GM12872 (cell line): ENCODE data around the gene ENPP1.

Experiments used
- TF ChIP-seq, protein P1 (sequence below): IDR thresholded peaks from 3 replicates; pipeline ENCODE4 v1.5.1; 2011; ENCODE audit warnings: low read depth, mild to moderate bottlenecking, low read length, moderate library complexity; ENCODE audit not compliant: insufficient read depth

Gene ENPP1

DNA sequence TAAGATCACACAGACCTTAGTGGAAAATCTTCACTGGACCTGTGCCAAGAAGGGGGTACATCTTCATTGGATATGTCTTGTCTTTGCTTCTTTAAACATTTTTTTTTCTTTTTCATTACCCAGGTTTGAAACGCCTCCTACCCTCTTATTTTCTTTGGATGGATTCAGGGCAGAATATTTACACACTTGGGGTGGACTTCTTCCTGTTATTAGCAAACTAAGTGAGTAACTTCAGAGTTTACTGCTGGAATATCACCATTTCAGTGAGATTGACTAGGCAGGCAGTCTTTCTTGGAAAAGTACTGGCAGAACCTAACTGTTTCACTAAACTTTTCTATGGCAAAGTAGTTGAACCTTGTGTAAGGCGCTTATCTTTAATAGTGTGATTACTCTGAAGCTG, 47.0 kb downstream of the ENPP1 start:
- TF ChIP-seq, protein P1, sequence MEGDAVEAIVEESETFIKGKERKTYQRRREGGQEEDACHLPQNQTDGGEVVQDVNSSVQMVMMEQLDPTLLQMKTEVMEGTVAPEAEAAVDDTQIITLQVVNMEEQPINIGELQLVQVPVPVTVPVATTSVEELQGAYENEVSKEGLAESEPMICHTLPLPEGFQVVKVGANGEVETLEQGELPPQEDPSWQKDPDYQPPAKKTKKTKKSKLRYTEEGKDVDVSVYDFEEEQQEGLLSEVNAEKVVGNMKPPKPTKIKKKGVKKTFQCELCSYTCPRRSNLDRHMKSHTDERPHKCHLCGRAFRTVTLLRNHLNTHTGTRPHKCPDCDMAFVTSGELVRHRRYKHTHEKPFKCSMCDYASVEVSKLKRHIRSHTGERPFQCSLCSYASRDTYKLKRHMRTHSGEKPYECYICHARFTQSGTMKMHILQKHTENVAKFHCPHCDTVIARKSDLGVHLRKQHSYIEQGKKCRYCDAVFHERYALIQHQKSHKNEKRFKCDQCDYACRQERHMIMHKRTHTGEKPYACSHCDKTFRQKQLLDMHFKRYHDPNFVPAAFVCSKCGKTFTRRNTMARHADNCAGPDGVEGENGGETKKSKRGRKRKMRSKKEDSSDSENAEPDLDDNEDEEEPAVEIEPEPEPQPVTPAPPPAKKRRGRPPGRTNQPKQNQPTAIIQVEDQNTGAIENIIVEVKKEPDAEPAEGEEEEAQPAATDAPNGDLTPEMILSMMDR: no peak

DNA sequence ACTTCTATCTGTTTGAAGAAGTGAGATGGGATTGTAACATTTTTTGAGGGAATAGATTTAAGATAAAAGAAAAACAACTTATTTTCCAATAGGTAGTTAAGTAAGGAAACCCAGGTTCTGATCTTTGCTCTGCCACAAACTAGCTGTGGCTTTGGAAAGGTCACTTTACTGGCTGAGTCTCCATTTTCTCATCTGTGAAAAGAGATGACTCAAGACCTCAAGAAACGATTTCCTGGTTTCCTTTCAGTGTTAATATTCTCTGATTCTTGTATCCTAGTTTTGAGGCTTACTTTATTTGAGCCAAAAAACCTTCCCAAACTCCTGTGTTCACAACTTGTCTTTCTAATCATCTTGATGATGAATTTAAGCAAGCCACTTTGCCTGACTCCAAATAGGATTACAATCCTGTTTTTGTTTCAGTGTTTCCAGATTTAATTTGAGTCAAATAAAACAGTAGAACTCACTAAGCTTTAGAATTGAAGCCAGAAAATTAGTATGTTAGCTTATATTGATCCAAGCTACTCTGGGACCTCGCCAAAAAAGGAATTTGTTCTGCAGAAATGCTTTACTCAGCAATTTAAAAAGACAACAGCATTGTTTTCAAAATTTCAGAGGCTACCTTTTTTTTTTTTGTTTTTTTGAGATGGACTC, 51.1 kb downstream of the ENPP1 start:
- TF ChIP-seq, protein P1: no peak

DNA sequence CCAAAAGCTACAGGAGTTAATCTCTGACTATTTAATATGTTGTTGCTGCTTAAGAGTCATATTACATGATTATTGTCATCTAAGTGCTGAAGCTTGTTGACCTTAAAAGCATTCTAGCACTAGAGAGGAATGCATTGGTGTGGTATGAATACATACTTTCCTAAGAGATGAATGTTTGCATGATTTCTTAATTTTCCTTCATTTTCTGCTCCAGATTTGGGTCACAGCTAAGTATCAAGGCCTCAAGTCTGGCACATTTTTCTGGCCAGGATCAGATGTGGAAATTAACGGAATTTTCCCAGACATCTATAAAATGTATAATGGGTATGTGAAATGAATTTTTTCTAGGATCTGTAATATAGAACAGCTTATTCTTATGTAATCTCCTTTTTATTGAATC, 53.6 kb downstream of the ENPP1 start:
- TF ChIP-seq, protein P1: no peak

DNA sequence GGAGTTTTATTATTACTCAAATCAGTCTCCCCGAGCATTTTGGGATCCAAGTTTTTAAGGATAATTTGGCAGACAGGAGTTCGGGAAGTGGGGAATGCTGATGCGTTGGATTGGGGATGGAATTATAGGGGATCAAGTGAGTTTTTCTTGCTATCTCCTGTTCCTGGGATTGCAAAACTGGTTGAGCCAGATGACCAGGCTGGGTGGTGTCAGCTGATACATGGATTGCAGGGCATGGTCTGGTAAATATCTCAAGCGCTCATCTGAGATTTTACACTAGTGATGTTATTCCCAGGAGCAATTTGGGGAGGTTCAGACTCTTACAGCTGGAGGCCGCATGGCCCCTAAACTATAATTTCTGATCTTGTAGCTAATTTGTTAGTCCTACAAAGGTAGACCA, 54.7 kb downstream of the ENPP1 start:
- TF ChIP-seq, protein P1: no peak

DNA sequence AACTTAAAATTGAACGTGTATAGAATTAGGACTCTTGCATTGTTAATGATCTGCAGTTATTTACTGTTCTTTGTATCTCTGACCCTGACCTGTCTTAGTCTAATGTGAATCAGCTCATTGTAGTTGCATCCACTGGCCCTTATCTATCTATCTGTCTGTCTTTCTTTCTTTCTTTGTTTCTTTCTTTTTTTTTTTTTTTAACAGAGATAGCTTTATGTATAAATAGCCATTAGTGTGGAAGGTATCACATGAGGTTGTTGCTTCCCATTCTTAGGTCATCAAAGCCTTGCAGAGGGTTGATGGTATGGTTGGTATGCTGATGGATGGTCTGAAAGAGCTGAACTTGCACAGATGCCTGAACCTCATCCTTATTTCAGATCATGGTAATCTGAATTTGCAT, 59.9 kb downstream of the ENPP1 start:
- TF ChIP-seq, protein P1: no peak

DNA sequence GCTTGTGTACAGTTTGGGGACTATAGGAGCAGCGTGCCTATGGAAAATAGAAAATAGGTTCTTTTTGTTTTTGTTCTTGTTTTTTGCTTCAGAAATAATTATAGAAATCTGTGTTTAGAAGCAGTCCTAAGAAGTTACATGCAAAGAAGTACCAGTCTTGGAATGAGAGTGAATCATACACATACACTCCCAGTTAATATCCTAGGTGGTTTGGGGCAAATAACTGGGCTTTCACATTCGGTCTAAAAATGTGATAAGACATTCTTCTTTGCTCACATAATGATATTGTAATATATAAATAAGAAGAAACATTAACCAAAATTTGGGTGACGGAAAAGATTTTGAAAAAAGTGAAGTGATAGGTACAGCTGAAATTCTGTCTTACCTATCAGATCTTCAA, 61.0 kb downstream of the ENPP1 start:
- TF ChIP-seq, protein P1: no peak

DNA sequence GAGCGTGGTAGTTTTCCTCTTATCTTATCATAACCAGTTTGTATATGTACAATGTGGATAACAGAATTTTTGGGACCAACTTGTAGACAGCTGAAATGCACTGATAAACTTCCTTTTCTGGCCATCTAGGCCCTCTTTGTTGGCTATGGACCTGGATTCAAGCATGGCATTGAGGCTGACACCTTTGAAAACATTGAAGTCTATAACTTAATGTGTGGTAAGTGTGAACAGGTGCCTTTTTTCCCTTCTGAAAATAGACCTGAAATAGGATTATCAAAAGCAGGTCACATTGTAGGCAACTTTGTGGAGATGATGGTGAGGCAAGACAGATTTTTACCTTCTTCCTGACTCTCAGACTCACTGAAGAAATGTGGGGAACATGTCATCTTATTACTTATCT, 67.8 kb downstream of the ENPP1 start:
- TF ChIP-seq, protein P1: no peak

DNA sequence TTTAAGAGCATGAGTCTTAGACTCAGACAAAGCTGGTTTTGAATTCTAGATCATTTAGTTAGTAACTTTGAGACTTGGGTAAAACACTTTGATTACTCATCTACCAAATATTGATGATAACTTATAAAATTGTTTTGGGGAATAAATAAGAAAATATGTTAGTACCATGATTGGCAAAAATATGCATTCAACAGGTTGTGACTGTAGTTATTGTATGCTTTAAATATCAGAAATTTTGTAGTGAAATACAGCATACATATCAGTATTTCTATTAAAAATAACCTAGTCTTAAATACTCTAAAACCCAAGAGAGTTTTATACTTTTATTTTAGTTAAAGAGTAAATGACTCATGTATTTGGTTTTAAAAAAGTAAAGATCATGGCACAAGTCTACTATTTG, 68.7 kb downstream of the ENPP1 start:
- TF ChIP-seq, protein P1: no peak
